ENCODE data around the gene LRCH4. TPM values are rescaled to one million over a fixed set of nuclear protein-coding genes. Genes with fewer than 3 reads are reported as not detected.
A peak's percentile ranks its signal among the peaks of the same experiment; 100 is the strongest.
"Not testable (repeated sequence)": the region's sequence is repeated elsewhere in the genome, so short reads cannot be mapped to it uniquely, and the experiment has no call there.

LRCH4 gene
- total RNA-seq, 6 donors from 2014 or later: 88.5 to 493 (median 121) TPM

GRCh38 chr7:100566018-100566531 lies 19.9 kb downstream of the LRCH4 start:
- DNase-seq (no peak), ATAC-seq (ENCODE audit: low FRiP score in 2 of 2) (no peak)
- Histone ChIP-seq H3K4me3 (no peak overlapping the region), H3K27me3 (no peaks in the 10 kb centered on the region), H3K36me3 (peaks cover 0 to 18% (median 11%) of the 10 kb centered on the region in 4 donors), H3K4me1 (peaks cover 13 to 33% (median 18%) of the 10 kb centered on the region in 4 donors), H3K27ac (no peak overlapping the region), H3K9me3 (no peaks in the 10 kb centered on the region)
- no peak for TF ChIP-seq POLR2A (IDR thresholded peaks at IDR 0.05)
- WGBS, 2 donors: 89 to 94% methylated on average over 6 of the region's 6 CpGs

- Histone ChIP-seq H3K9me3 (no peaks in the 10 kb centered on the region), H3K36me3 (peaks cover 0 to 18% (median 11%) of the 10 kb centered on the region in 4 donors), H3K4me1 (peaks cover 8 to 23% (median 14%) of the 10 kb centered on the region in 4 donors), H3K4me3 (no peak overlapping the region), H3K27ac (no peak overlapping the region), H3K27me3 (no peaks in the 10 kb centered on the region)
- 98% methylated on average over 11 of the region's 11 CpGs for WGBS, 2 donors
- no peak for DNase-seq
- TF ChIP-seq CTCF (IDR thresholded peaks at IDR 0.05) (no peak), POLR2AphosphoS5 (IDR thresholded peaks at IDR 0.05) (no peak), EP300 (IDR thresholded peaks at IDR 0.05) (no peak), POLR2A (IDR thresholded peaks at IDR 0.05) (no peak)
- no peak for ATAC-seq (ENCODE audit: low FRiP score in 2 of 2)
Measured at GRCh38 chr7:100565133-100565571, 20.8 kb downstream of the LRCH4 start.

GRCh38 chr7:100564405-100564804 lies 21.5 kb downstream of the LRCH4 start:
- not testable (repeated sequence) for H3K9me3 ChIP-seq, DNase-seq

GRCh38 chr7:100563809-100564400 lies 22.0 kb downstream of the LRCH4 start:
- WGBS, 2 donors: 33 to 46% methylated on average over 3 to 12 of the region's 12 CpGs
- no peak overlapping the region for H3K4me3 ChIP-seq
- no peak for TF ChIP-seq POLR2AphosphoS5 (IDR thresholded peaks at IDR 0.05)
- peak; percentile 93 to 98 (median 96) for TF ChIP-seq CTCF (IDR thresholded peaks at IDR 0.05)
- DNase-seq: peak in 1 of 2 donors; percentile 74
- peaks cover 0 to 18% (median 11%) of the 10 kb centered on the region in 4 donors for H3K36me3 ChIP-seq
- H3K27ac ChIP-seq: peak overlapping the region in 1 of 4 donors; percentile 28
- peak; percentile 77 to 85 for ATAC-seq (ENCODE audit: low FRiP score in 2 of 2)
- no peaks in the 10 kb centered on the region for H3K9me3 ChIP-seq
- H3K4me1 ChIP-seq: peaks cover 0 to 24% (median 4%) of the 10 kb centered on the region in 4 donors
- H3K27me3 ChIP-seq: no peaks in the 10 kb centered on the region

More at GRCh38 chr7:100564405-100564804, 21.5 kb downstream of the LRCH4 start:
- Histone ChIP-seq H3K4me1 (peaks cover under 1 to 21% (median 7%) of the 10 kb centered on the region in 4 donors), H3K27ac (peak overlapping the region in 1 of 4 donors; percentile 28), H3K36me3 (peaks cover 0 to 18% (median 11%) of the 10 kb centered on the region in 4 donors)
- not testable (repeated sequence) for H3K4me3 ChIP-seq; ATAC-seq (ENCODE audit: low FRiP score in 2 of 2); H3K27me3 ChIP-seq
- WGBS, 2 donors: 86 to 89% methylated on average over 6 of the region's 6 CpGs

- Histone ChIP-seq H3K36me3 (peaks cover 0 to 19% (median 11%) of the 10 kb centered on the region in 4 donors), H3K27me3 (no peaks in the 10 kb centered on the region), H3K4me1 (peaks cover 0 to 23% (median 1%) of the 10 kb centered on the region in 4 donors), H3K9me3 (no peaks in the 10 kb centered on the region), H3K4me3 (no peak overlapping the region), H3K27ac (no peak overlapping the region)
- ATAC-seq (ENCODE audit: low FRiP score in 2 of 2): no peak
- TF ChIP-seq CTCF (IDR thresholded peaks at IDR 0.05) (no peak), POLR2A (IDR thresholded peaks at IDR 0.05) (no peak), POLR2AphosphoS5 (IDR thresholded peaks at IDR 0.05) (no peak), EP300 (IDR thresholded peaks at IDR 0.05) (no peak)
- no peak for DNase-seq
- whole genome bisulfite sequencing, 2 donors: 90 to 93% methylated on average over 8 of the region's 8 CpGs
Measured at GRCh38 chr7:100563100-100563564, 22.8 kb downstream of the LRCH4 start.

Measured in upper lobe of left lung (tissue), 6 donors.